ENCODE data around the gene ASCC1. TPM values are rescaled to one million over a fixed set of nuclear protein-coding genes. Genes with fewer than 3 reads are reported as not detected.
A peak's percentile ranks its signal among the peaks of the same experiment; 100 is the strongest.

Gene ASCC1
- total and polyA plus RNA-seq, 4 experiments from 2014 or later, result 14.3 to 24.9 (median 18.6) TPM

DNA sequence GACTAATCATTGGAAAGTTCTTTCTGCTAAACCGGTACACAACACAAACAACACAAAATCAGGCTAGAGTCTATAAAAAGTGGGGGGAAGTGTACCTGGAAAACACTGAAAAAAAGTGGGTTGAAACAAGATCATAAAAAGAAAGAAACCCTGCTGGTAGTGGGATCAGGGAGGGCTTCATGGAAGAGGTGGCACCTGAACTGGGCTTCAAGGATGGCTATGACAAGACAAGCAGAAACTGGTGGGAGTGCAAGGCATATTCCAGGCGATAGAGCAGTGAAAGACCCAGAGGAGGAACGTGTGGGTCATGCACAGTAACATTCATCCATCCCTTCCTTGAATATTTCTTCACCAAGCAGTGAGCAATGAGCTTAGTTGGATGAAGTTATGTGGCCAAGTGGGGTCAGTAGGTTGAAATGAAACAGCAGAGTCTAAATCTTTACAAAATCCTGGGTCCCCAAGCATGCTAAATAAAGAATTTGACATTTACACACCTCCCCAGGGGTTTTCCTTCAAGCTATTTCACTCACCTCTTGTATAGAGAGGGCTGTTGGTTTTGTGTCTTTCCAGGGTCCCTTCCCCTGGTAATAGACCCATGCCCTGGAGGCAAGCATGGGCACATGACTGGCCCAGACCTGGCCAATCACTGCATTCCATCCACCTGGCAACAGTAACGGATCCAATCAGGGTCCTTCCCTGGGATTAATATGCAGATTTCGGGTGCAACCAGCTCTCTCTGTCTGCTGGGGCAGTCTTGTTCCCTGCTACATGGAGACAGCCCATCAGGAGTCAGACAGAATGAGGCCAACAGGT lies 165.9 kb downstream of the ASCC1 start:
- Mint-ChIP-seq H3K4me3 (no peak overlapping the region), H3K27me3 (no peaks in the 10 kb centered on the region), H3K4me1 (peaks cover 4 to 12% (median 6%) of the 10 kb centered on the region in 4 donors), H3K9me3 (peaks cover 0 to 4% (median 0%) of the 10 kb centered on the region in 8 donors), H3K27ac (peak overlapping the region in 1 of 7 donors; percentile 34), H3K36me3 (no peaks in the 10 kb centered on the region)
- ChIA-PET POLR2A (ENCODE audit: partially characterized antibody) (interaction anchor here (0.8 to 3.2 kb wide), 4 partner anchors 8 to 287 kb away, joined by 3 to 29 read pairs (median 6); no protein-coding TSS in a partner anchor), CTCF (ENCODE audit: partially characterized antibody) (interaction anchor here (0.7 to 4.7 kb wide), 16 partner anchors 9 to 303 kb away, joined by 3 to 75 read pairs (median 12); no protein-coding TSS in a partner anchor)
- Histone ChIP-seq H3K4me1 (ENCODE audit: insufficient read depth, low read length) (no peaks in the 10 kb centered on the region), H3K27ac (ENCODE audit: low read depth, low read length) (no peak overlapping the region), H3K4me3 (ENCODE audit: low read length in 2 of 2) (no peak overlapping the region), H3K9me3 (ENCODE audit: control insufficient read depth in 1 of 2, low read length in 2 of 2) (no peaks in the 10 kb centered on the region), H3K27me3 (ENCODE audit: insufficient read depth, low read length) (no peaks in the 10 kb centered on the region), H3K36me3 (ENCODE audit: insufficient read depth, low read length) (no peaks in the 10 kb centered on the region)
- no peak for DNase-seq
- intact Hi-C loops (cut with micrococcal nuclease), result loop anchor here (2.0 kb wide), 1 partner anchor 277 kb away; no protein-coding TSS in a partner anchor

GRCh38 chr10:72049472-72049871 lies 166.6 kb downstream of the ASCC1 start:
- Histone ChIP-seq H3K27me3 (ENCODE audit: insufficient read depth, low read length) (no peaks in the 10 kb centered on the region), H3K4me3 (ENCODE audit: low read length in 2 of 2) (no peak overlapping the region), H3K36me3 (ENCODE audit: insufficient read depth, low read length) (no peaks in the 10 kb centered on the region), H3K4me1 (ENCODE audit: insufficient read depth, low read length) (no peaks in the 10 kb centered on the region), H3K9me3 (ENCODE audit: control insufficient read depth in 1 of 2, low read length in 2 of 2) (no peaks in the 10 kb centered on the region), H3K27ac (ENCODE audit: low read depth, low read length) (no peak overlapping the region)
- POLR2A ChIA-PET (ENCODE audit: partially characterized antibody), result interaction anchor here (0.6 to 3.2 kb wide), 6 partner anchors 9 to 288 kb away, joined by 3 to 29 read pairs (median 6); partner anchors contain the start of gene SPOCK2
- Mint-ChIP-seq H3K27ac (peak overlapping the region in 2 of 7 donors; percentile 29 to 34), H3K4me3 (no peak overlapping the region), H3K9me3 (peaks cover 0 to 4% (median 0%) of the 10 kb centered on the region in 8 donors), H3K36me3 (no peaks in the 10 kb centered on the region), H3K4me1 (peaks cover 1 to 8% (median 6%) of the 10 kb centered on the region in 4 donors), H3K27me3 (no peaks in the 10 kb centered on the region)
- DNase-seq, result no peak
- intact Hi-C loops (cut with micrococcal nuclease), result loop anchor here (2.0 kb wide), 1 partner anchor 277 kb away; no protein-coding TSS in a partner anchor
- CTCF ChIA-PET (ENCODE audit: partially characterized antibody), result interaction anchor here (0.7 to 4.7 kb wide), 39 partner anchors 10 to 314 kb away, joined by 3 to 75 read pairs (median 7); partner anchors contain the start of gene SPOCK2

DNA sequence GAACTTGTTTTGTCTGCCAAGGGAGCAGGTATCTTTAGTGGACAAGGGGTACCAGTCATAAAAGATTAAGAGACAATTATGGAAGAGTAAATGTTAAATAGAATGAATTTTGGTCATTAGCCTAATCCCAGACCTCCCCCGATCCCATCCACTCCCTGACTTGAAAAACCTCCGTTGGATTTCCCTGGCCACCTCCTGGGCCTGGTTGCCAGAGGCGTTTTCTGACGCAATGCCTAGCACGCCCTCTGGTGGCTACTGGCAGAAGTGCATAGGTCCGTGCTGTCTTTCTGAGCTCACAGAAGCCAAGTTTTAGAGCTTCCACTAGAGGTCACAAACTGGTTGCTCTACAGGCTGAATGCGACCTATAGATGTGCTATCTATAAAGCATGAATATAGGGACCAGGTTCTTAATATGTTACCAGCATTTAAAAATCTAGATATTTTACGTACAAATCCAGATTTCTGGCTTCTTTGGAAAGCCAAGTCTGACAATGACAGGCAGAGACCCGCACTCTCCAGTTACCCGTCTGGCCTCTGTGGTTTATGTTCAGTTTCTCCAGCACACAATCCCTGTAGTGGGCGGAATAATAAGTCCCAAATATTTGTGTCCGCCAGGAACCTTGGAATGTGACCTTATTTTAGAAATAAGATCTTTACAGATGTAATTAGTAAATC lies 167.5 kb downstream of the ASCC1 start:
- Histone ChIP-seq H3K27me3 (ENCODE audit: insufficient read depth, low read length) (no peaks in the 10 kb centered on the region), H3K9me3 (ENCODE audit: control insufficient read depth in 1 of 2, low read length in 2 of 2) (no peaks in the 10 kb centered on the region), H3K4me3 (ENCODE audit: low read length in 2 of 2) (no peak overlapping the region), H3K36me3 (ENCODE audit: insufficient read depth, low read length) (no peaks in the 10 kb centered on the region), H3K4me1 (ENCODE audit: insufficient read depth, low read length) (no peaks in the 10 kb centered on the region), H3K27ac (ENCODE audit: low read depth, low read length) (no peak overlapping the region)
- no peaks in the 10 kb centered on the region for H3K36me3 Mint-ChIP-seq
- ChIA-PET POLR2A (ENCODE audit: partially characterized antibody) (interaction anchor here (0.6 to 3.2 kb wide), 10 partner anchors 10 to 289 kb away, joined by 3 to 29 read pairs (median 4); partner anchors contain the start of genes ANAPC16, ASCC1 and SPOCK2), CTCF (ENCODE audit: partially characterized antibody) (interaction anchor here (0.6 to 4.7 kb wide), 71 partner anchors 10 to 729 kb away, joined by 3 to 75 read pairs (median 5); partner anchors contain the start of genes ANAPC16, ASCC1, SLC29A3 and SPOCK2)
- peaks cover 0 to 4% (median 0%) of the 10 kb centered on the region in 8 donors for H3K9me3 Mint-ChIP-seq
- H3K4me1 Mint-ChIP-seq, result peaks cover 1 to 8% (median 6%) of the 10 kb centered on the region in 4 donors
- no peaks in the 10 kb centered on the region for H3K27me3 Mint-ChIP-seq
- intact Hi-C loops (cut with micrococcal nuclease), result loop anchor here (1.0 to 2.0 kb wide), 5 partner anchors 40 to 289 kb away; partner anchors contain the start of gene SPOCK2
- peak overlapping the region in 3 of 7 donors; percentile 20 to 78 (median 70) for H3K27ac Mint-ChIP-seq
- DNase-seq, result peak; percentile 81 to 84 (median 81)
- no peak overlapping the region for H3K4me3 Mint-ChIP-seq

Other genes starting within 250 kb of the ASCC1 start
- gene SPOCK2, start 127.7 kb downstream of the ASCC1 start, total RNA-seq, result 100 to 1,000 TPM; 552 to 556 TPM
- gene SPOCK2, start 127.7 kb downstream of the ASCC1 start, polyA plus RNA-seq, result 100 to 1,000 TPM; 174 to 260 TPM
- gene ANAPC16, start 264 bp downstream of the ASCC1 start, total RNA-seq, result 100 to 1,000 TPM; 114 to 118 TPM
- 100 to 1,000 TPM; 324 to 472 TPM for gene ANAPC16, start 264 bp downstream of the ASCC1 start, polyA plus RNA-seq
- 10 to 100 TPM; 23.1 to 24.5 TPM for gene DDIT4, start 57.6 kb upstream of the ASCC1 start, total RNA-seq
- gene DDIT4, start 57.6 kb upstream of the ASCC1 start, polyA plus RNA-seq, result 100 to 1,000 TPM; 154 to 635 TPM
- gene DNAJB12, start 138.6 kb upstream of the ASCC1 start, total RNA-seq, result 10 to 100 TPM; 26.3 to 26.7 TPM
- gene DNAJB12, start 138.6 kb upstream of the ASCC1 start, polyA plus RNA-seq, result 10 to 100 TPM; 13.4 to 26.2 TPM

Data from CD4-positive, alpha-beta memory T cell (primary cell).